MM.1S (cell line): Measurements from ENCODE around the gene CALML5.

ENCODE experiments used
- DNase-seq: peaks from one replicate; pipeline ENCODE4 v3.0.0-alpha.2; 2015
- H2AFZ ChIP-seq: fragments of 300-600 bp; sonication (generic); 2 replicates; pipeline ENCODE4 v1.6.0; 2016; ENCODE audit warnings: antibody characterized with exemption, low read length
- H3F3A ChIP-seq: fragments of 300-600 bp; sonication (generic); 2 replicates; pipeline ENCODE4 v1.6.1; 2016; ENCODE audit warnings: mild to moderate bottlenecking, antibody characterized with exemption, low read length, moderate library complexity, mixed read lengths; ENCODE audit not compliant: insufficient read depth
- H3K27ac ChIP-seq: fragments of 300-600 bp; sonication (generic); 2 replicates; pipeline ENCODE4 v1.5.1; 2016; ENCODE audit warnings: mild to moderate bottlenecking, low read length
- H3K27me3 ChIP-seq: fragments of 300-600 bp; sonication (generic); replicated peaks from 2 replicates; pipeline ENCODE4 v1.6.0; 2016; ENCODE audit warnings: low read length; ENCODE audit not compliant: insufficient read depth
- H3K36me3 ChIP-seq: fragments of 300-600 bp; sonication (generic); replicated peaks from 2 replicates; pipeline ENCODE4 v1.6.1; 2016; ENCODE audit warnings: mild to moderate bottlenecking, low read length, mixed read lengths; ENCODE audit not compliant: insufficient read depth
- H3K4me1 ChIP-seq: fragments of 300-600 bp; sonication (generic); 2 replicates; pipeline ENCODE4 v1.6.1; 2016; ENCODE audit warnings: low read length, mixed read lengths
- H3K4me2 ChIP-seq: fragments of 300-600 bp; sonication (generic); 2 replicates; pipeline ENCODE4 v1.6.0; 2016; ENCODE audit warnings: low read depth, low read length
- H3K4me3 ChIP-seq: fragments of 300-600 bp; sonication (generic); 2 replicates; pipeline ENCODE4 v1.5.1; 2016; ENCODE audit warnings: low read length, mixed read lengths
- H3K79me2 ChIP-seq: fragments of 300-600 bp; sonication (generic); 2 replicates; pipeline ENCODE4 v1.6.1; 2016; ENCODE audit warnings: mixed run types, low read length, mixed read lengths
- H3K9ac ChIP-seq: fragments of 300-600 bp; sonication (generic); 2 replicates; pipeline ENCODE4 v1.6.1; 2016; ENCODE audit warnings: low read length, mixed read lengths
- H3K9me2 ChIP-seq: fragments of 300-600 bp; sonication (generic); replicated peaks from 2 replicates; pipeline ENCODE4 v1.6.1; 2016; ENCODE audit warnings: mild to moderate bottlenecking, low read length, mixed read lengths; ENCODE audit not compliant: insufficient read depth
- H3K9me3 ChIP-seq: fragments of 300-600 bp; sonication (generic); replicated peaks from 2 replicates; pipeline ENCODE4 v1.6.1; 2016; ENCODE audit warnings: mild to moderate bottlenecking, low read length, mixed read lengths; ENCODE audit not compliant: insufficient read depth
- H4K20me1 ChIP-seq: fragments of 300-600 bp; sonication (generic); 2 replicates; pipeline ENCODE4 v1.6.1; 2016; ENCODE audit warnings: mild to moderate bottlenecking, low read length, moderate library complexity, mixed read lengths; ENCODE audit not compliant: insufficient read depth
- EZH2 ChIP-seq: fragments of 300-600 bp; sonication (generic); optimal IDR thresholded peaks from 2 replicates; pipeline ENCODE3; 2017; ENCODE audit warnings: low read depth, mild to moderate bottlenecking, antibody characterized with exemption, low read length, mixed read lengths
- EZH2phosphoT487 ChIP-seq: fragments of 300-600 bp; sonication (generic); IDR thresholded peaks from 2 replicates; pipeline ENCODE4 v1.6.1; 2018; ENCODE audit warnings: antibody characterized with exemption, low read length
- TF ChIP-seq, protein P1 (sequence below): fragments of 300-600 bp; sonication (generic); IDR thresholded peaks from 2 replicates; pipeline ENCODE4 v1.5.1; 2016; ENCODE audit warnings: antibody characterized with exemption, low read length, mixed read lengths

Gene CALML5

DNA sequence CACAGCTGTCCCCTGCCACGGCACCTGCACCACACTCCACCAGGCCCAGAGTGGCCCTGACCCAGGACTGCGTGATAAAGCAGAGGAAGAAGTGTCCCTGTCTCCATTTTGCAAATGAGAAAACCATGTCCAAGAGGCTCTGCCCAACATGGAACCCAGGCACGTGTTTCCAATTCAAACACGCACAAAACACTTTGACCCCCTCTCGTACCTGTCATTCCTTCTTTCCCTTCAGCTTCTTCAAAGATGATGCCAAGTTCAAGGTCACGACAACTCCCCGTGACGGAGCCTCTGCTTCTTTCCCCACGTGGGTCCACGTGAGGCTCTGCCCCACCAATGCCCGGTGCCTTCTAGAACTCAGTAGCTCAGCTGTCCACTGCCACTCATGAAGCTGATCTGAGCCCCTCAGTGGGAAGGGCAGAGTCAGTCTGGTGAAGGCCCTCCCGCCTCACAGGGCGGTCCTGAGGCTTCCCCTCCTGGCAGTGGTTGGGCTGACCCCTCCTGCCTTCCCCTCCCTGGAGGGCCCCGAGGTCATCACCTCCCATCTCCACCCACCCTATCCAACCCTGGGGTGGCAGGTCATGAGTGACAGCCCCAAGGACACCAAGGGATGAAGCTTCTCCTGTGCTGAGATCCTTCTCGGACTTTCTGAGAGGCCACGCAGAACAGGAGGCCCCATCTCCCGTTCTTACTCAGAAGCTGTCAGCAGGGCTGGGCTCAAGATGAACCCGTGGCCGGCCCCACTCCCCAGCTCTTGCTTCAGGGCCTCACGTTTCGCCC lies 19.0 kb downstream of the CALML5 start:
- Histone ChIP-seq H3K4me1 (no peaks in the 10 kb centered on the region), H3K9ac (no peak overlapping the region), H2AFZ (no peak overlapping the region), H3K4me3 (no peak overlapping the region), H4K20me1 (no peaks in the 10 kb centered on the region), H3K79me2 (no peaks in the 10 kb centered on the region), H3K27ac (no peak overlapping the region), H3K4me2 (no peak overlapping the region), H3F3A (no peaks in the 10 kb centered on the region), H3K36me3 (no peaks in the 10 kb centered on the region), H3K9me2 (no peaks in the 10 kb centered on the region), H3K27me3 (no peaks in the 10 kb centered on the region), H3K9me3 (no peaks in the 10 kb centered on the region)
- DNase-seq, result no peak
- TF ChIP-seq EZH2phosphoT487, result no peak

DNA sequence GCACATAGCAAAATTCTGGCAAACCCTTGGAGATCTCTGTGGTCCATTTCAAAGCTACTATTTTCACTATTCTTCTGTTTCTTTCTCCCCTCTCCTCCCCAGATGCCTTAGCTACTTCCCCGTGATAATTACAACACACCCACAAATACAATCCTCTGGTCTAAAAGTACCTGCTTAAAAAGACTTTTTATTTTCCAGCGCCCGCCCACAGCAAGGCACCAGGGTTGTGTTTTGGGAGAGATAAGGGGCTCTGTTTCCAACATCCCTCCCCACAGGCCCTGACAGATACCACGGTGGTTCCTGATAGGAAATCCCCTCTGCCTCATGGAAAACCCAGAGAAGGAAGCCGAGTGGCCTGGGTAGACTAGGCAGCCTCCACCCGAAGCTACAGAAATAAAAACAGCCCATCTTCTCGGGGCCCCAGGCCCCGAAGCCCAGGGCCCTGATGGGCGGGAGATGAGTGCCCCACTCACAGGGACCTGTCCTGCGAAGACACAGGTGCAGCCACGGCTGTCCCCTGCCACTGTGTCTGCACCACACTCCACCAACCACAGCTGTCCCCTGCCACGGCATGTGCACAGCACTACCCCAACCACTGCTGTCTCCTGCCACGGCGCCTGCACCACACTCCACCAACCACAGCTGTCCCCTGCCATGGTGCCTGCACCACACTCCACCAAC lies 19.7 kb downstream of the CALML5 start:
- Histone ChIP-seq H3K36me3 (no peaks in the 10 kb centered on the region), H3K4me2 (no peak overlapping the region), H3K9me2 (no peaks in the 10 kb centered on the region), H3K9ac (no peak overlapping the region), H3K9me3 (no peaks in the 10 kb centered on the region), H2AFZ (no peak overlapping the region), H3K79me2 (no peaks in the 10 kb centered on the region), H3K27me3 (no peaks in the 10 kb centered on the region), H4K20me1 (no peaks in the 10 kb centered on the region), H3F3A (no peaks in the 10 kb centered on the region), H3K4me3 (no peak overlapping the region), H3K4me1 (no peaks in the 10 kb centered on the region), H3K27ac (no peak overlapping the region)
- no peak for DNase-seq
- TF ChIP-seq EZH2phosphoT487, result no peak
- TF ChIP-seq, protein P1, sequence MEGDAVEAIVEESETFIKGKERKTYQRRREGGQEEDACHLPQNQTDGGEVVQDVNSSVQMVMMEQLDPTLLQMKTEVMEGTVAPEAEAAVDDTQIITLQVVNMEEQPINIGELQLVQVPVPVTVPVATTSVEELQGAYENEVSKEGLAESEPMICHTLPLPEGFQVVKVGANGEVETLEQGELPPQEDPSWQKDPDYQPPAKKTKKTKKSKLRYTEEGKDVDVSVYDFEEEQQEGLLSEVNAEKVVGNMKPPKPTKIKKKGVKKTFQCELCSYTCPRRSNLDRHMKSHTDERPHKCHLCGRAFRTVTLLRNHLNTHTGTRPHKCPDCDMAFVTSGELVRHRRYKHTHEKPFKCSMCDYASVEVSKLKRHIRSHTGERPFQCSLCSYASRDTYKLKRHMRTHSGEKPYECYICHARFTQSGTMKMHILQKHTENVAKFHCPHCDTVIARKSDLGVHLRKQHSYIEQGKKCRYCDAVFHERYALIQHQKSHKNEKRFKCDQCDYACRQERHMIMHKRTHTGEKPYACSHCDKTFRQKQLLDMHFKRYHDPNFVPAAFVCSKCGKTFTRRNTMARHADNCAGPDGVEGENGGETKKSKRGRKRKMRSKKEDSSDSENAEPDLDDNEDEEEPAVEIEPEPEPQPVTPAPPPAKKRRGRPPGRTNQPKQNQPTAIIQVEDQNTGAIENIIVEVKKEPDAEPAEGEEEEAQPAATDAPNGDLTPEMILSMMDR, result no peak
- no peak for TF ChIP-seq EZH2

DNA sequence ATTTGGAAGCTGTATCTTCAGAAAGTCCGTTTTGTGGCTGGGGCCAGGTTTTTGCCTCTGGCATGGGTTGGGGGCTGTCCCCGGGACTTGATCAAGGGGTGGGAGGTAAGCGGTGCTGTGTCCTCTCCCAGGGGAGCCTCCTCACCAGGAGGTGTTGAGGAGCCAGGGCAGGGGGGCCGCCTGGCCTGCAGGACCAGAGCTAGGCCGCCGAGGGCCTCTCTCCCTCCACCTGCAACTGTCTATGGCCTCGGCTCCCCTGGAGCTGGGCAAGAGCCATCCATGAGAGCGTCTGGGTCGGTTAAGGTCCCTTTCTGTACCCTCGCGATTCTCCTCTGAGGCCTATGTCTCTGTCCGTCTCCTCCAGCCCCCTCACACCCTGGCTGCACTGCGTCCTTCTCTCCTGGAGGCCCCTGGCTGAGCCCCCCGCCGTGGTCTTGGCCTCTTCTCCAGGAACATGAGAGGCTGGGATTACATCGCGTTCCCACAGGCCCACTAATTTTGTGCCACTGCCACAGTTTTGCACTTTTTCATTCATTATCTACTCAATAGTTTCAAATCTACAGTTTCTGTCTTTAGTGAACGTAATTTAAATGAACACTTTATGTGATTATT lies 20.6 kb downstream of the CALML5 start:
- Histone ChIP-seq H2AFZ (no peak overlapping the region), H3K9me2 (no peaks in the 10 kb centered on the region), H3F3A (no peaks in the 10 kb centered on the region), H3K4me2 (no peak overlapping the region), H3K27ac (no peak overlapping the region), H3K9ac (no peak overlapping the region), H3K4me1 (no peaks in the 10 kb centered on the region), H3K36me3 (no peaks in the 10 kb centered on the region), H3K27me3 (no peaks in the 10 kb centered on the region), H4K20me1 (no peaks in the 10 kb centered on the region), H3K4me3 (no peak overlapping the region), H3K79me2 (no peaks in the 10 kb centered on the region), H3K9me3 (no peaks in the 10 kb centered on the region)
- TF ChIP-seq EZH2phosphoT487 (no peak), EZH2 (no peak)
- TF ChIP-seq, protein P1, result no peak
- no peak for DNase-seq
